Caco-2 (cell line): ENCODE results near the gene GALT. TPM values are rescaled to one million over a fixed set of nuclear protein-coding genes. Genes with fewer than 3 reads are reported as not detected.

Source experiments
- BruUV-seq: library from RNA; stranded (reverse); fragments of 400-500 nt; replicated peaks from 2 replicates; lab custom pipeline; 2021; lab: Mats Ljungman, UMichigan
- CTCF ChIA-PET: fragments of 300-600 bp; sonication (Branson Sonifier 250); formaldehyde crosslinking; loops from one replicate; lab custom pipeline; 2022; ENCODE audit warnings: antibody characterized with exemption; lab: Charles Lee
- POLR2A ChIA-PET: fragments of 300-600 bp; sonication (Branson Sonifier 250); formaldehyde crosslinking; loops from one replicate; lab custom pipeline; 2022; ENCODE audit warnings: antibody characterized with exemption; lab: Charles Lee
- DNase-seq, 2 experiments: peaks; one replicate each; pipeline versions ENCODE4 v3.0.0 to v3.0.0-alpha.2; 2020 to 2022
- H3K27me3 ChIP-seq: replicated peaks from 2 replicates; pipeline ENCODE4 v1.6.0; 2011; ENCODE audit warnings: low read length; ENCODE audit not compliant: control insufficient read depth, insufficient read depth
- H3K36me3 ChIP-seq: 2 replicates; pipeline ENCODE4 v1.5.1; 2011; ENCODE audit warnings: low read length; ENCODE audit not compliant: control insufficient read depth, insufficient read depth
- H3K4me1 ChIP-seq: fragments of 250-450 bp; sonication (Bioruptor Pico); 2 replicates; pipeline ENCODE4 v1.5.1; 2020; ENCODE audit warnings: mild to moderate bottlenecking
- H3K4me3 ChIP-seq: 2 replicates; pipeline ENCODE4 v1.5.1; 2011; ENCODE audit warnings: low read depth, mild to moderate bottlenecking, control low read depth, low read length
- H3K9me3 ChIP-seq: fragments of 250-450 bp; sonication (Bioruptor Pico); 2 replicates; pipeline ENCODE4 v1.5.1; 2020; ENCODE audit warnings: mild to moderate bottlenecking, moderate library complexity
- H3K27ac Mint-ChIP-seq: one replicate; pipeline ENCODE4 v1.8.0; 2022; ENCODE audit warnings: mixed read lengths; ENCODE audit not compliant: unreplicated experiment
- H3K27me3 Mint-ChIP-seq: one replicate; pipeline ENCODE4 v1.8.0; 2022; ENCODE audit warnings: mixed read lengths; ENCODE audit not compliant: insufficient read depth, unreplicated experiment
- H3K36me3 Mint-ChIP-seq: one replicate; pipeline ENCODE4 v1.8.0; 2022; ENCODE audit warnings: mild to moderate bottlenecking, mixed read lengths; ENCODE audit not compliant: insufficient read depth, unreplicated experiment
- H3K4me1 Mint-ChIP-seq: one replicate; pipeline ENCODE4 v1.8.0; 2022; ENCODE audit warnings: low read depth, mixed read lengths; ENCODE audit not compliant: unreplicated experiment
- H3K4me3 Mint-ChIP-seq: one replicate; pipeline ENCODE4 v1.8.0; 2022; ENCODE audit warnings: mild to moderate bottlenecking, moderate library complexity, mixed read lengths; ENCODE audit not compliant: unreplicated experiment
- H3K9me3 Mint-ChIP-seq: one replicate; pipeline ENCODE4 v1.8.0; 2022; ENCODE audit warnings: mixed read lengths; ENCODE audit not compliant: unreplicated experiment
- CTCF ChIP-seq, 2 experiments: fragments of 200-600 bp in 1 of 2; IDR thresholded peaks; 1 replicate in 1 of 2; 2 replicates in 1 of 2; pipeline versions ENCODE4 v1.5.1 to v1.8.0; 2011 to 2022; ENCODE audit warnings: antibody characterized with exemption in 1 of 2, control low read depth in 1 of 2, inconsistent platforms in 1 of 2, low read depth in 1 of 2, low read length in 1 of 2, mild to moderate bottlenecking in 1 of 2, moderate library complexity in 1 of 2; ENCODE audit not compliant: insufficient read depth in 1 of 2, severe bottlenecking in 1 of 2, unreplicated experiment in 1 of 2
- intact Hi-C: fragments of 100-400 bp; cut with micrococcal nuclease; formaldehyde crosslinking; loops from one replicate; pipeline ENCODE4 v1.10.0; 2022; ENCODE audit not compliant: unreplicated experiment
- total RNA-seq: library from RNA; stranded (reverse); gene quantifications from 2 replicates; pipeline ENCODE4 v1.2.3, GENCODE V29; 2022

Gene GALT
- total RNA-seq, 1 experiment from 2014 or later, result 50.1 TPM

DNA sequence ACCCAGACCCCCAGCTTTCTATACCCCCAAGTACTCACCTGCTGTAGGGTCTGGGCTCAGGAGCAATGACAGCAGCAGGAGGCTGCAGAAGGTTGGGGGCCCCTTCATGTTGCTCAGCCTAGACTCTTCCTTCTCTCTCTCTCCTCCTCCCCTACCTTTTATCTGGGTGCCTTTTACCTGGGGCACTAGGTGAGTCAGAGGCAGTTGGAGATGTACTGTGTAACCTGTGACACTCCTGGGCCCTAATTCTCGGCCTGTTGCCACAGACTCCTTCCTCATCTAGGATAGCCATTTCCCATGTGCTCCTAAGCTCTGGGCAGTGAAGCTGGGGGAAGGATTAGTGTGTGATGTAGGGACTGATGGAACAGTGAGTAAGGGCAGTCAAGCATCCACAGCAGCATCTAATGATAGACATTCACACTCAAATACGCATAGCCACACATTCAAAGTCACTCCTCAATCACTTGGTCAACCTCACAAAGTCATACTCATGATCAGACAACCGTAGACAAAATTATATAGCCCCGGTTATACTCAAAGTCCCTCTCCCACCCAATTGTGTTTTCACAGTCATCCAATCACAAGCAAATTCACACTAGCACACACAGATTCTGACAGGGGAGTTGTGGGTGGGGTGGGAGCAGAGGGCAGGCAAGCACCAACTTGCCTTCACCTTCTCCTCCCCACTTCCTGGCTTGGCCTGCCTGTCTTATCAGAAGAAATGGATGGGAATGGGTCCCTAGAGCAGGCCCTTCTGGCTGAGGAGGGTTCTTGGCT is 16.2 kb downstream of the GALT start, which contains the start of gene CCL27:
Gene CCL27, minus strand, starts transcription at position 132 of the 777 bp plus-strand sequence. Its CDS starts 24 bp downstream, at position 108.
- no peaks in the 10 kb centered on the region for H3K36me3 ChIP-seq
- DNase-seq, result no peak
- POLR2A ChIA-PET, result interaction anchor here (0.5 kb wide), 1 partner anchor 190 kb away, joined by 3 read pairs; no protein-coding TSS in a partner anchor
- Mint-ChIP-seq H3K36me3 (no peaks in the 10 kb centered on the region), H3K4me1 (peaks cover 28% of the 10 kb centered on the region), H3K27me3 (no peaks in the 10 kb centered on the region), H3K9me3 (no peaks in the 10 kb centered on the region), H3K4me3 (no peak within 1 kb of the TSS), H3K27ac (peak within 1 kb of the TSS; percentile 56)
- no TSS peak for BruUV-seq
- intact Hi-C loops, result no loop called here
- peaks cover 15% of the 10 kb centered on the region for H3K4me1 ChIP-seq
- TF ChIP-seq CTCF (IDR thresholded peaks at IDR 0.05; ENCODE audit: insufficient read depth in 1 of 2, low read depth in 1 of 2, low read length in 1 of 2, severe bottlenecking in 1 of 2, unreplicated experiment in 1 of 2), result no peak
- H3K9me3 ChIP-seq, result no peaks in the 10 kb centered on the region
- H3K4me3 ChIP-seq, result no peak within 1 kb of the TSS
- CTCF ChIA-PET, result interaction anchor here (0.7 kb wide), 1 partner anchor 460 kb away, joined by 3 read pairs; no protein-coding TSS in a partner anchor
- no peaks in the 10 kb centered on the region for H3K27me3 ChIP-seq

DNA sequence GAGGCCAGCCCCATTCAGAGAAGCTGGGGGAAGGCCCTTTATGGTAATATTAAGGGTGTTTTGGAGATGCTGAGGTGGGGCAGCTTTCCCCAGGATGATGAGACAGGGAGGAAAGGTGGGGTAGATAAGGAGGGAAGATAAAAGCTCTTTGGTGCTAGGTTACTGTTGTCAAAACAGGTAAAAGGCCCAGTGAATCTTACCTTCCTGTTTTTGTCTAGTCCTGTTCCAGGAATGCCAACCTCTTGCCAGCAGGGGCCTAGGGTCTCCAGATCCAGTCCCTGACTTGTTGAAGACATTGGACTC is 16.8 kb downstream of the GALT start:
- H3K9me3 Mint-ChIP-seq, result no peaks in the 10 kb centered on the region
- Histone ChIP-seq H3K27me3 (no peaks in the 10 kb centered on the region), H3K4me3 (no peak overlapping the region), H3K4me1 (peaks cover 15% of the 10 kb centered on the region), H3K36me3 (no peaks in the 10 kb centered on the region), H3K9me3 (no peaks in the 10 kb centered on the region)
- H3K27ac Mint-ChIP-seq, result peak overlapping the region; percentile 56
- CTCF ChIA-PET, result no interaction called here
- BruUV-seq, result no TSS peak
- no peak for TF ChIP-seq CTCF (IDR thresholded peaks at IDR 0.05; ENCODE audit: insufficient read depth in 1 of 2, low read depth in 1 of 2, low read length in 1 of 2, severe bottlenecking in 1 of 2, unreplicated experiment in 1 of 2)
- intact Hi-C loops, result no loop called here
- no peak overlapping the region for H3K4me3 Mint-ChIP-seq
- POLR2A ChIA-PET, result interaction anchor here (0.5 kb wide), 1 partner anchor 191 kb away, joined by 3 read pairs; no protein-coding TSS in a partner anchor
- no peak for DNase-seq
- H3K27me3 Mint-ChIP-seq, result no peaks in the 10 kb centered on the region
- H3K4me1 Mint-ChIP-seq, result peaks cover 28% of the 10 kb centered on the region
- no peaks in the 10 kb centered on the region for H3K36me3 Mint-ChIP-seq

- Histone ChIP-seq H3K27me3 (no peaks in the 10 kb centered on the region), H3K4me1 (peaks cover 15% of the 10 kb centered on the region), H3K36me3 (no peaks in the 10 kb centered on the region), H3K9me3 (no peaks in the 10 kb centered on the region), H3K4me3 (no peak overlapping the region)
- TF ChIP-seq CTCF (IDR thresholded peaks at IDR 0.05; ENCODE audit: insufficient read depth in 1 of 2, low read depth in 1 of 2, low read length in 1 of 2, severe bottlenecking in 1 of 2, unreplicated experiment in 1 of 2), result peak; percentile 38 to 78
- intact Hi-C loops, result loop anchor here (1.0 to 2.0 kb wide), 2 partner anchors 12 to 18 kb away; partner anchors contain the start of genes GALT and IL11RA
- H3K9me3 Mint-ChIP-seq, result no peaks in the 10 kb centered on the region
- H3K27ac Mint-ChIP-seq, result no peak overlapping the region
- H3K27me3 Mint-ChIP-seq, result no peaks in the 10 kb centered on the region
- H3K4me1 Mint-ChIP-seq, result peaks cover 28% of the 10 kb centered on the region
- peak overlapping the region; percentile 81 for H3K4me3 Mint-ChIP-seq
- no peaks in the 10 kb centered on the region for H3K36me3 Mint-ChIP-seq
- CTCF ChIA-PET, result interaction anchor here (1.2 kb wide), 2 partner anchors 18 to 27 kb away, joined by 5 to 9 read pairs; partner anchors contain the start of genes GALT and SIGMAR1
- no TSS peak for BruUV-seq
- DNase-seq, result peak; percentile 68 to 72
- POLR2A ChIA-PET, result no interaction called here
These were observed 18.0 kb downstream of the GALT start for GRCh38 chr9:34664281-34665066.
